Omental fat pad (tissue), 4 donors: Measurements from ENCODE around the gene DIP2C. TPM values are rescaled to one million over a fixed set of nuclear protein-coding genes. Genes with fewer than 3 reads are reported as not detected.
"Not testable (repeated sequence)": the region's sequence is repeated elsewhere in the genome, so short reads cannot be mapped to it uniquely, and the experiment has no call there.

Experiments
- ATAC-seq: fragments of 150-250 bp; one replicate; pipeline ENCODE4 v1.9.1; 2016; ENCODE audit warnings: mild to moderate bottlenecking, moderate library complexity; ENCODE audit not compliant: low FRiP score
- DNase-seq: peaks from one replicate; pipeline ENCODE4 v3.0.0-alpha.2; 2019; ENCODE audit warnings: low spot score
- CTCF ChIP-seq, 3 donors: fragments of 450-650 bp; IDR thresholded peaks; one replicate each; pipeline ENCODE4 v1.5.1; 2016 to 2017; ENCODE audit warnings: antibody characterized with exemption in 3 of 3, mild to moderate bottlenecking in 3 of 3, moderate library complexity in 2 of 3
- total RNA-seq, 4 donors: library from RNA; depleted of rRNA; stranded (reverse); fragments of >200 nt; gene quantifications; one replicate each; pipeline ENCODE4 v1.1.0, GENCODE V29; 2016

Gene DIP2C
- total RNA-seq, 4 donors from 2014 or later, result 19.7 to 56.5 (median 31.1) TPM

- TF ChIP-seq CTCF (IDR thresholded peaks at IDR 0.05), result no peak
- ATAC-seq (no peak), DNase-seq (no peak)
Measured at GRCh38 chr10:308572-309085, 380.8 kb downstream of the DIP2C start.

GRCh38 chr10:308101-308500 is 381.4 kb downstream of the DIP2C start:
- DNase-seq (no peak), ATAC-seq (peak; percentile 26)
- TF ChIP-seq CTCF (IDR thresholded peaks at IDR 0.05), result no peak

- ATAC-seq (no peak), DNase-seq (no peak)
- no peak for TF ChIP-seq CTCF (IDR thresholded peaks at IDR 0.05)
Measured at GRCh38 chr10:307659-308058, 381.8 kb downstream of the DIP2C start.

- ATAC-seq (no peak), DNase-seq (no peak)
- no peak for TF ChIP-seq CTCF (IDR thresholded peaks at IDR 0.05)
Measured at GRCh38 chr10:306675-307185, 382.7 kb downstream of the DIP2C start.

- ATAC-seq, result no peak
- DNase-seq, result no peak
- TF ChIP-seq CTCF (IDR thresholded peaks at IDR 0.05), result no peak
Measured at GRCh38 chr10:306007-306674, 383.3 kb downstream of the DIP2C start.

- DNase-seq (no peak), ATAC-seq (no peak)
- TF ChIP-seq CTCF (IDR thresholded peaks at IDR 0.05), result no peak
Measured at GRCh38 chr10:305034-305433, 384.4 kb downstream of the DIP2C start.

- no peak for ATAC-seq
- TF ChIP-seq CTCF (IDR thresholded peaks at IDR 0.05), result no peak
- no peak for DNase-seq
Measured at GRCh38 chr10:301536-301935, 387.9 kb downstream of the DIP2C start.

- ATAC-seq, DNase-seq: not testable (repeated sequence)
Measured at GRCh38 chr10:300580-300979, 388.9 kb downstream of the DIP2C start.
